Smooth muscle cell (in vitro differentiated cells): ENCODE results near the gene FLVCR2. TPM values are rescaled to one million over a fixed set of nuclear protein-coding genes. Genes with fewer than 3 reads are reported as not detected.
A peak's percentile ranks its signal among the peaks of the same experiment; 100 is the strongest.

ENCODE experiments used
- DNase-seq: peaks from one replicate; lab custom pipeline; 2025; ENCODE audit not compliant: unreplicated experiment; lab: John Stamatoyannopoulos, UW
- H2AFZ ChIP-seq: fragments of 200-600 bp; sonication (generic); 2 replicates; pipeline ENCODE4 v1.6.0; 2016; ENCODE audit warnings: antibody characterized with exemption, low read depth, mild to moderate bottlenecking
- H3F3A ChIP-seq: fragments of 200-600 bp; sonication (generic); 2 replicates; pipeline ENCODE4 v1.6.0; 2017; ENCODE audit warnings: antibody characterized with exemption, low read depth
- H3K27ac ChIP-seq: fragments of 200-600 bp; sonication (generic); 2 replicates; pipeline ENCODE4 v1.5.1; 2016; ENCODE audit warnings: low read depth, mild to moderate bottlenecking
- H3K27me3 ChIP-seq: fragments of 200-600 bp; sonication (generic); 2 replicates; pipeline ENCODE4 v1.6.1; 2016; ENCODE audit warnings: low read depth, mild to moderate bottlenecking
- H3K36me3 ChIP-seq: fragments of 200-600 bp; sonication (generic); 2 replicates; pipeline ENCODE4 v1.5.1; 2016; ENCODE audit warnings: low read depth
- H3K4me1 ChIP-seq: fragments of 200-600 bp; sonication (generic); 2 replicates; pipeline ENCODE4 v1.5.1; 2016; ENCODE audit warnings: low read depth
- H3K4me2 ChIP-seq: fragments of 200-600 bp; sonication (generic); 2 replicates; pipeline ENCODE4 v1.6.0; 2016; ENCODE audit warnings: mild to moderate bottlenecking
- H3K4me3 ChIP-seq: fragments of 200-600 bp; sonication (generic); 2 replicates; pipeline ENCODE4 v1.5.1; 2016; ENCODE audit warnings: mild to moderate bottlenecking
- H3K79me2 ChIP-seq: fragments of 200-600 bp; sonication (generic); 2 replicates; pipeline ENCODE4 v1.6.0; 2016; ENCODE audit warnings: low read depth, mild to moderate bottlenecking
- H3K9ac ChIP-seq: fragments of 200-600 bp; sonication (generic); 2 replicates; pipeline ENCODE4 v1.6.0; 2016; ENCODE audit warnings: low read depth
- H3K9me3 ChIP-seq: fragments of 200-600 bp; sonication (generic); replicated peaks from 2 replicates; pipeline ENCODE4 v1.5.1; 2016; ENCODE audit warnings: low read depth
- H4K20me1 ChIP-seq: fragments of 200-600 bp; sonication (generic); 2 replicates; pipeline ENCODE4 v1.6.0; 2016; ENCODE audit warnings: low read depth
- WGBS: methylation state at CpG from one replicate; pipeline ENCODE4 v1.1.7; 2016; ENCODE audit warnings: low lambda C conversion rate; 5-methylcytosine and 5-hydroxymethylcytosine counted together
- polyA plus RNA-seq: library from polyadenylated mRNA; unstranded; fragments of >200 nt; fragmentation: Nextera tagmentation; extraction: Ambion mirVana; gene quantifications from 2 replicates; pipeline ENCODE4 v1.2.1, GENCODE V29; 2016
- total RNA-seq: library from RNA; depleted of rRNA; stranded (reverse); fragments of >200 nt; gene quantifications from 2 replicates; pipeline ENCODE4 v1.2.3, GENCODE V29; 2014
- TF ChIP-seq, protein P1 (sequence below): fragments of 200-600 bp; sonication (generic); IDR thresholded peaks from 2 replicates; pipeline ENCODE4 v1.5.1; 2017; ENCODE audit warnings: borderline replicate concordance, mild to moderate bottlenecking, antibody characterized with exemption; ENCODE audit not compliant: insufficient read depth, poor library complexity, severe bottlenecking

FLVCR2 gene
- total and polyA plus RNA-seq, 2 experiments from 2014 or later, result 3.0 to 13.3 TPM

DNA sequence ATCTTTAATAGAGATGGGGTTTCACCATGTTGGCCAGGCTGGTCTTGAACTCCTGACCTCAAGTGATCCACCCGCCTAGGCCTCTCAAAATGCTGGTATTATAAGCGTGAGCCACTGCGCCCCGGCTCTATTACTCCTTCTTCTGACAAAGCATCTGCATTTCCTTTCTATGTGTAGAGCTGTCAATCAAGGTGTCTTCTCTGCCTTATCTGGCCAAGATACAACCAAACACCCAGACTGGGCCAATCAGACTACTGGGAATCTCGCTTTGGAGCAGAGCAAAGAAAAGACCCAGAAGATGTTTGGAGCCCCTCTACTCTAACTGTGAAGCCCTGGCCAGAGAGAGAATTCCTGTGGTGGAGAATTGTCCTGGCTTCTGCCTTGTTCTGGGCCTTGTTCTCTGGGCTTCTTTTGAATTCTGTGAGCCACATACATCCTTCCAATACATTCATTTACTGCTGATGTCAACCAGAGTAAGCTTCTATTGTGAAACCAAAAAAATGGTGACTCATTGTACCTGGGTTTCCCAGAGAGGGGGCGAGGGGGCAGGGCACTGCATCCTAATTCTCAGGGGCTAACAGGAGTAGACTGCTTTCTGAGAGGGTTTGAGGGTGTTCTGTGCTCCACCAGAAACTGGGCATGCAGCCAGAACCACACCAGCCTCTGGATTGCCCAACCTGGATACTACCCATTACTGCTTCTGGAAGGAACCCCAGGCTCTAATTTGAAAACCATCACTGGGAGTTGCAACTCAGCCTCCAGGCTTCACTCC, 18.8 kb upstream of the FLVCR2 start:
- Histone ChIP-seq H3F3A (no peaks in the 10 kb centered on the region), H3K4me2 (no peak overlapping the region), H3K27me3 (no peaks in the 10 kb centered on the region), H4K20me1 (no peaks in the 10 kb centered on the region), H3K4me3 (no peak overlapping the region), H2AFZ (no peak overlapping the region), H3K9me3 (no peaks in the 10 kb centered on the region), H3K9ac (no peak overlapping the region), H3K79me2 (no peaks in the 10 kb centered on the region), H3K27ac (no peak overlapping the region), H3K4me1 (no peaks in the 10 kb centered on the region), H3K36me3 (no peaks in the 10 kb centered on the region)
- 95% methylated on average over 6 of the region's 6 CpGs for WGBS
- DNase-seq, result no peak
- TF ChIP-seq, protein P1, sequence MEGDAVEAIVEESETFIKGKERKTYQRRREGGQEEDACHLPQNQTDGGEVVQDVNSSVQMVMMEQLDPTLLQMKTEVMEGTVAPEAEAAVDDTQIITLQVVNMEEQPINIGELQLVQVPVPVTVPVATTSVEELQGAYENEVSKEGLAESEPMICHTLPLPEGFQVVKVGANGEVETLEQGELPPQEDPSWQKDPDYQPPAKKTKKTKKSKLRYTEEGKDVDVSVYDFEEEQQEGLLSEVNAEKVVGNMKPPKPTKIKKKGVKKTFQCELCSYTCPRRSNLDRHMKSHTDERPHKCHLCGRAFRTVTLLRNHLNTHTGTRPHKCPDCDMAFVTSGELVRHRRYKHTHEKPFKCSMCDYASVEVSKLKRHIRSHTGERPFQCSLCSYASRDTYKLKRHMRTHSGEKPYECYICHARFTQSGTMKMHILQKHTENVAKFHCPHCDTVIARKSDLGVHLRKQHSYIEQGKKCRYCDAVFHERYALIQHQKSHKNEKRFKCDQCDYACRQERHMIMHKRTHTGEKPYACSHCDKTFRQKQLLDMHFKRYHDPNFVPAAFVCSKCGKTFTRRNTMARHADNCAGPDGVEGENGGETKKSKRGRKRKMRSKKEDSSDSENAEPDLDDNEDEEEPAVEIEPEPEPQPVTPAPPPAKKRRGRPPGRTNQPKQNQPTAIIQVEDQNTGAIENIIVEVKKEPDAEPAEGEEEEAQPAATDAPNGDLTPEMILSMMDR, result no peak

GRCh38 chr14:75561013-75561432, 17.4 kb upstream of the FLVCR2 start:
- Histone ChIP-seq H3K4me3 (no peak overlapping the region), H3K4me1 (no peaks in the 10 kb centered on the region), H3K27me3 (no peaks in the 10 kb centered on the region), H3K9me3 (no peaks in the 10 kb centered on the region), H3K9ac (no peak overlapping the region), H3F3A (no peaks in the 10 kb centered on the region), H3K36me3 (no peaks in the 10 kb centered on the region), H3K27ac (no peak overlapping the region), H3K4me2 (no peak overlapping the region), H2AFZ (no peak overlapping the region), H3K79me2 (no peaks in the 10 kb centered on the region), H4K20me1 (no peaks in the 10 kb centered on the region)
- DNase-seq, result no peak
- 6% methylated on average over 6 of the region's 6 CpGs for WGBS
- TF ChIP-seq, protein P1, result peak; percentile 68

GRCh38 chr14:75562089-75562488, 16.3 kb upstream of the FLVCR2 start:
- H2AFZ ChIP-seq, result no peak overlapping the region
- no peaks in the 10 kb centered on the region for H3F3A ChIP-seq
- no peak for DNase-seq
- H3K9me3 ChIP-seq, result no peaks in the 10 kb centered on the region
- no peaks in the 10 kb centered on the region for H3K79me2 ChIP-seq
- H3K9ac ChIP-seq, result no peak overlapping the region
- no peak overlapping the region for H3K4me3 ChIP-seq
- TF ChIP-seq, protein P1, result no peak
- no peaks in the 10 kb centered on the region for H3K36me3 ChIP-seq
- H4K20me1 ChIP-seq, result no peaks in the 10 kb centered on the region
- H3K4me2 ChIP-seq, result no peak overlapping the region
- H3K4me1 ChIP-seq, result no peaks in the 10 kb centered on the region
- H3K27ac ChIP-seq, result no peak overlapping the region
- no peaks in the 10 kb centered on the region for H3K27me3 ChIP-seq
- WGBS, result 53% methylated on average over 7 of the region's 7 CpGs

DNA sequence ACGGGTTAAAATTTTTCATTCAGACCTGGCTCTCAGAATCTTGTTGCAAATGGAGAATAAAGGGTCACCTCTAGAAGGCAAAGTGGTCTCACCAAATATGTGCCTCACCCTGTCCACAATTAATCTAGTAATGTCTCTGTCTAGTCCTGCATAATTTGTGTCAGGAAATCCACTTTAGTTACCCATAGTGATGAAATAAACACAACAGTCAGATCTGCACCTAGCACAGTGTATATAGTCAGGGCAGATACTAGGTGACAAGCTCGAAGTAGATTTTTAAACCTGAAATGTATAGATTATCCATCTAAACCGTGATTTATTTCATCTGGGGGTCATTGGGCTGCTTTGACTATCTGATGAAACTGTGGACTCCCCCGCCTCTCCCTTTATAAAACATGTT, 15.9 kb upstream of the FLVCR2 start:
- TF ChIP-seq, protein P1, result no peak
- DNase-seq, result no peak
- Histone ChIP-seq H3K36me3 (no peaks in the 10 kb centered on the region), H2AFZ (no peak overlapping the region), H3K4me1 (no peaks in the 10 kb centered on the region), H3K27ac (no peak overlapping the region), H3K9ac (no peak overlapping the region), H3K9me3 (no peaks in the 10 kb centered on the region), H3K4me3 (no peak overlapping the region), H3K4me2 (no peak overlapping the region), H3F3A (no peaks in the 10 kb centered on the region), H4K20me1 (no peaks in the 10 kb centered on the region), H3K27me3 (no peaks in the 10 kb centered on the region), H3K79me2 (no peaks in the 10 kb centered on the region)
- 89% methylated on average over 4 of the region's 4 CpGs for WGBS
